ENCODE results near the gene PAGR1. TPM values are rescaled to one million over a fixed set of nuclear protein-coding genes. Genes with fewer than 3 reads are reported as not detected.

The PAGR1 gene
- total and polyA plus RNA-seq, 2 of the 4 experiments (the other 2 are of a cell fraction) = 10.6 to 22.1 TPM

- intact Hi-C loops (cut with micrococcal nuclease) = loop anchor here (2.0 kb wide), 1 partner anchor 90 kb away; no protein-coding TSS in a partner anchor
- peak overlapping the region; percentile 60 for H3K27ac ChIP-seq (ENCODE audit: insufficient read depth, low read length)
- CTCF ChIA-PET = interaction anchor here (0.8 kb wide), 1 partner anchor 13 kb away, joined by 3 read pairs; no protein-coding TSS in a partner anchor
- H2AK9ac ChIP-seq (replicated peaks; ENCODE audit: low read depth, low read length, poor library complexity) = peak overlapping the region; percentile 71
- no peak overlapping the region for H2BK20ac ChIP-seq (ENCODE audit: low read depth, low read length)
- H3K4me3 ChIP-seq (ENCODE audit: insufficient read depth, low read depth, low read length) = peak overlapping the region; percentile 77
- dilution Hi-C loops (cut with HindIII; ENCODE audit: low sequenced_read_pairs, unreplicated experiment) = no loop called here
- no peak overlapping the region for H3K18ac ChIP-seq (ENCODE audit: low read depth, low read length)
- peak overlapping the region; percentile 40; the same call in 1 of the 2 replicates for H3K56ac ChIP-seq (ENCODE audit: extremely low read depth, insufficient read depth, low read length)
- peak overlapping the region; percentile 58; the same call in 1 of the 2 replicates for H2AK5ac ChIP-seq (ENCODE audit: low read depth, low read length)
- H3K4me2 ChIP-seq (ENCODE audit: low read depth, low read length) = peak overlapping the region; percentile 94
- H4K20me1 ChIP-seq (ENCODE audit: insufficient read depth, low read length) = no peaks in the 10 kb centered on the region
- H4K8ac ChIP-seq (ENCODE audit: low read depth in 2 of 2, low read length in 2 of 2) = peak overlapping the region; percentile 33 to 54; a peak in 1 of 4 replicates
- in situ Hi-C loops (cut with MboI; ENCODE audit: low sequenced_read_pairs) = no loop called here
- WGBS, 2 experiments (ENCODE audit: extremely low coverage in 2 of 2, insufficient read length in 1 of 2) = 0% methylated on average over 13 of the region's 31 CpGs; no CpG with 5 or more reads in 1 of the 2 experiments
- no peak overlapping the region for H4K5ac ChIP-seq (ENCODE audit: low read depth, low read length)
- H2BK15ac ChIP-seq (ENCODE audit: low read depth, low read length) = no peak overlapping the region
- POLR2A ChIA-PET (ENCODE audit: unreplicated experiment) = no interaction called here
- no peak overlapping the region for H2BK120ac ChIP-seq (ENCODE audit: low read depth, low read length)
- BruUV-seq (replicated peaks) = no TSS peak
- DNase-seq = no peak
- no peaks in the 10 kb centered on the region for H3K9me3 ChIP-seq (ENCODE audit: control insufficient read depth, insufficient read depth, low read length)
- H3K79me1 ChIP-seq (ENCODE audit: low read depth in 1 of 2, low read length in 2 of 2) = peaks cover 20 to 46% of the 10 kb centered on the region in 2 experiments; a peak in 3 of 4 replicates
- H3K36me3 ChIP-seq (ENCODE audit: control insufficient read depth, insufficient read depth, low read length) = no peaks in the 10 kb centered on the region
- H3K4me1 ChIP-seq (ENCODE audit: control insufficient read depth, insufficient read depth, low read length) = peaks cover 3% of the 10 kb centered on the region
- H4K91ac ChIP-seq (ENCODE audit: insufficient read depth, low read depth, low read length) = peak overlapping the region; percentile 49; the same call in 1 of the 2 replicates
- H3K14ac ChIP-seq (replicated peaks; ENCODE audit: low read depth, low read length) = peak overlapping the region; percentile 32
- H3K9me1 ChIP-seq (ENCODE audit: insufficient read depth, low read length) = peaks cover 10% of the 10 kb centered on the region
- H3K4ac ChIP-seq (ENCODE audit: low read depth, low read length) = peak overlapping the region; percentile 44
- peak; percentile 30 for ATAC-seq (ENCODE audit: low read depth)
- no peaks in the 10 kb centered on the region for H3K27me3 ChIP-seq (ENCODE audit: control insufficient read depth, insufficient read depth, low read length)
- TF ChIP-seq NFE2L2 (IDR thresholded peaks at IDR 0.05; ENCODE audit: low read depth, low read length) (no peak), MXI1 (IDR thresholded peaks at IDR 0.05; ENCODE audit: borderline replicate concordance, low read depth, low read length) (no peak), CEBPB (IDR thresholded peaks at IDR 0.05; ENCODE audit: low read depth, low read length) (no peak), SMC3 (IDR thresholded peaks at IDR 0.05; ENCODE audit: low read depth, low read length) (no peak), POLR2A (IDR thresholded peaks at IDR 0.05; ENCODE audit: low read depth, low read length) (no peak), CTCF (conservative IDR thresholded peaks at IDR 0.05; ENCODE audit: low read depth, low read length) (no peak), RFX5 (IDR thresholded peaks at IDR 0.05; ENCODE audit: low read depth, low read length) (no peak), BHLHE40 (IDR thresholded peaks at IDR 0.05; ENCODE audit: low read depth, low read length) (no peak), ELK1 (IDR thresholded peaks at IDR 0.05; ENCODE audit: borderline replicate concordance, low read depth, low read length) (no peak), USF2 (IDR thresholded peaks at IDR 0.05; ENCODE audit: low read depth, low read length) (no peak), FOS (IDR thresholded peaks at IDR 0.05; ENCODE audit: low read depth, low read length) (no peak)
- peak overlapping the region; percentile 87 for H3K9ac ChIP-seq (ENCODE audit: low read depth, low read length)
- H3K23ac ChIP-seq (ENCODE audit: low read depth, low read length) = peak overlapping the region; percentile 73
- H2AFZ ChIP-seq (replicated peaks; ENCODE audit: low read length, poor library complexity) = peak overlapping the region; percentile 98
- peak overlapping the region; percentile 28 for H2BK5ac ChIP-seq (ENCODE audit: low read depth, low read length, poor library complexity, severe bottlenecking)
These were observed 24.8 kb upstream of the PAGR1 start for GRCh38 chr16:29790949-29791844.
